DMS53 treated with DMSO at 0.1 percent for 48 hours (cell line): ENCODE measurements around the gene CLCN7.

ENCODE experiments used
- DNase-seq: peaks from one replicate; lab custom pipeline; 2025; ENCODE audit not compliant: unreplicated experiment; lab: John Stamatoyannopoulos, UW

Gene CLCN7

DNA sequence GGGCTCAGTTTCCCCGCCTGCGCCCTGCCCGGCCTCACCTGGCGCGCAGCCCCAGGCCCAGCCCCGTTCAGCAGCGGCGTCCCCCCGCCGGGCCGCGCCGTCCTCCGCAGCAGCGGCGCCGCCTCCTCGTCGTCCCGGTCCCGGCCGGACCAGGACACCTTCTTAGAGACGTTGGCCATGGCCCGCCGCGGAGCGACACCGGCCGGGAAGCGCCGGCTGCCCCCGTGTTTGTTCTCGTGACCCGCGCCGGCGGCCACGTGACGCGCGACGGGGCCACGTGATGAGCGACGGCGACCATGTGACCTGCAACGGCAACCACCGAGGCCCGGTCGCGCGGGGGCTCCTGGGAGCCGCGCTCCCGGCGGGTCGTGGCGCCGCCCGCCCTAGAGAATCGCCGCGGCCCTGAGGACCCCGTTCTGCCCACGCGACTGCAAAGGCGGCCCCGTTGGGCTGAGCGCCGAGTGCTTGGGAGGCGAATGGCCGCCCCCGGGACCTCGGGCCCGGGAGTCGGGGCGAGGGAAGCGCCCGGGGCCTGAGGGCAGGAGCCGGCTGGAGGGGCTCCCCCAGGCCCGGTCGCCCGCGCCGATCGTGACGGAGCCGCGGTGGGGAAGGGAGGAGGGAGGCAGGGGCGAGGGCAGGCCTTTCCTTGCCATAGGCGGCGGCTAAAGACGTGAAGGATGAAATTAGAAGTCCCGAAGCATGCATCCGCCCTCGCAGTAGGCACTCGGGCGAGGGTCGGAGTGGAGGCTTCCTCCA, at the start of gene CLCN7:
TSS of gene CLCN7 (minus strand) at position 233 of the 756 bp plus-strand sequence. CDS start at position 179, 54 bp downstream.
- DNase-seq = peak; percentile 35

GRCh38 chr16:1524366-1524765, 49.5 kb upstream of the CLCN7 start:
- no peak for DNase-seq

DNA sequence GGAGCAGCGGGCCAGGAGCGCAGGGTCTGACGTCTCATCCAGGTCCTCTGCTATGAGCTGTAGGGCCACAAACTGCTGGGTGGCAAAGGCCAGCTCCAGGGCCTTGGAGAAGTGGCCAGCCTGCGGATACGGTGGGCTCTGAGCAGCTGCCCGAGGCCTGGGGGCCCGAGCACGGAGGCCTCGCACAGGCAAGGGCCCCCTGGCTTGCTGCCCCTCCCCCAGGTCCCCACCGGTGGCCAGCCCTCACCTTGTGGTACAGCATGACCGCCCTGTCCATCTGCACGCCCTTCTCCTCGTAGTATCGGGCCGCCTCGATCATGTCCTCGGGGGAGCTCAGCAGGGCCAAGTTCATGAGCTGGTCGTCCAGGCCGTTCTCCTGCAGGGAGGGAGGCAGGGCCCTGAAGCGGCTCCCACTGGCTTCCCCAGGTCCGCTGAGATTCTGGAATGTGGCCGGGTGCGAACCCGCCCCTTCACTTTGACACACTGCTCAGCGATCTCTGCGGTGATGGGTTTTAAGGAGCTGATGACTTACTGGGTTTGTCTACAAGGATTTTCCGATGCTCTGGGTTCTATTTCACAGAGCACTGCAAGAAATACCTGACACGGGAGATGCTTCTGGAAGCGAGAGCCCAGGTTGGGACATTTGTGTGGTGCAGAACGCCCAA, 48.9 kb upstream of the CLCN7 start:
- no peak for DNase-seq

DNA sequence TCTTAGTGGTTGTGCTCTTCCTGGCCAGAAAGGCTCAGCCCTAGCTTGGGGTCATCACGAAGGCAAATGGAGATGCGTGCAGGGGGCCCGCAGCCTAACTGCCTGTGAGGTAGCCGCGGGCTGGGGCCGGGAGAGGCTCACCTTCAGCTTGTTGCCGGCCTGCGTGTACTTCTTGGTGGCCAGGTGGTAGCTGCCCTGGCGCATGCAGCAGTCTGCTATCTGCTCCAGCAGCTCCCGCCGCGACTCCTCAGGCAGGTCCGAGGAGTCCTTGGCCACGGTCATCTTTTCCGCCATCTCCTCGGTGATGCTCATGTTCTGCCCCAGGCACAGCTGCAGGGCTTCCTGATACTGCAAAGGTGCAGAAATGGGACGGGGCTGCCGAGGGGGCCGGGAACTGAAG, 45.6 kb upstream of the CLCN7 start:
- no peak for DNase-seq

DNA sequence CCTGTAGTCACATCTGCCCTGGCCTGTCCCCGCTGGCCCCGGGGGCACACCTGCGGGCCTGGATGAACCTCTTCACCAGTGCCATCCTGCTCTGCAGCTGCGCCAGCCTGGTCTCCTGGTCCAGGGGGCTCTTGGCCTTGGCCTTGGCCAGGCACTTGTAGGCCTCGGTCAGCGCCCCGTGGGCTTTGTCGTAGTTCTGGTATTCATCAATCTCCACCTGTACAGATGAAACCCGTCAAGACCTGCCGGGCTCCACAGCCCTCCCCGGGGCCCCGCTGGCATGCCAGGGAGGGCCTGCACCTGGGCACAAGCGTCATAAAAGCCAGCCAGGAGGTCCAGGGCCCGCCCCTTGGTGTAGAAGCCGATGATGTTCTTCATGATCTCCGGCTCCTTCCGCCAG, 45.0 kb upstream of the CLCN7 start:
- no peak for DNase-seq

- DNase-seq = no peak
These were observed 43.9 kb upstream of the CLCN7 start for GRCh38 chr16:1518626-1519135.

DNA sequence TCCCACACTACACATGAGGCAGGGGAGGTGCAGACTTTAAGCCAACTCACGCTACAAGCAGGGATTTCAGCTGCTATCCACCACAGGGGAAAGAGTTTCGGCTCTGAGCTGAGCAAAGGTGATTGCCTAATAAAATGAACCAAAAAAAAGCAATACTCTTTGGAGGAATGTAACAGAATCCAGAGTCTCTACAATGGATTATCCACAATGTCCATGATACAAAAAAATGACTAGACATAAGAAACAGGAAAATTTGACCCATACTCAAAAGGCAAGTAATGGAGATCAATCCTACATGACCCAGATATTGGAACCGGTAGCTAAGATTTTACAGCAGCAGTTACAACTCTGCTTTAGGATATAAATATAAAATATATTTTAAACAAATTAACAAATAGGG, 39.7 kb upstream of the CLCN7 start:
- no peak for DNase-seq

DNA sequence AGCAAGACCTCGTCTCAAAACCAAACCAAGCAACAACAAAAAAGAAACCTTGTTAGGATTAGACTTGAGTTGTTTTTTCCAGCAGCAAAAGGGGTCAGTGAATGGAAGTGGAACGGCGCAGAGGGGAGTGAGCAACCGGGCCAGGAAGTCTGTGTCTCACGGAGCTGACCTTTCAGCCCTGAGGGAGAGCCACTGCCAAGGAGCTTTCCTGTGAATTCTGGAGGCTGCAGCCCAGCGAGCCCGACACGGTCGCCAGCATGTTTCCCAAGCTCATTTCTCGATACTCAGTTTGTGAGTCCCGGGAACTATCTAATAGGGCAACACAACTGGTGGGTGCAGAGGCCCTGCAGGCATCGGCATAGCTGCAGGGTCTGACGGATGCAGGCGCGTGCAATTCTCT, 37.9 kb upstream of the CLCN7 start:
- no peak for DNase-seq

- no peak for DNase-seq
These were observed 37.1 kb upstream of the CLCN7 start for GRCh38 chr16:1511662-1512569.

GRCh38 chr16:1510941-1511351, 36.1 kb upstream of the CLCN7 start:
- DNase-seq = no peak

DNA sequence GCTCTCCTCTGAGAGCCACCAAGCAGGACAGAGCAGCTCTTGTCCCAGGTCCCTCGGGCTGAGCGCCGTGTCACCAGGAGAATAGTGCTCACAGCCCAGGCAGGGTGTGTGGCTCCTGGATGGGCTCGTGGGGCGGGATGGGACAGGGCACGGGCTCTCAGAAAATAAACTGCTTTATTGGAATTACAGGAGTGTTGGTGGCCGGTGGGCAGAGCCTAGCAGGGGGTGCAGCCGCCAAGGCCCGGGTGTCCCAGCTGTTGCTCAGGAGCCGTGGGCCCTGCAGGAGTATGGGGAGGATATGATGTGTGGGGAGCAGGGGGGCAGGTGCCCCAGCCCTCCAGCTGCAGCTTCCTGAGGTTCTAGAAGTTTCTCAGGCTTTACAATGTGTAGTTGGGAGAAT, 35.4 kb upstream of the CLCN7 start:
- DNase-seq = no peak

- DNase-seq = no peak
These were observed 34.7 kb upstream of the CLCN7 start for GRCh38 chr16:1509307-1510221.

DNA sequence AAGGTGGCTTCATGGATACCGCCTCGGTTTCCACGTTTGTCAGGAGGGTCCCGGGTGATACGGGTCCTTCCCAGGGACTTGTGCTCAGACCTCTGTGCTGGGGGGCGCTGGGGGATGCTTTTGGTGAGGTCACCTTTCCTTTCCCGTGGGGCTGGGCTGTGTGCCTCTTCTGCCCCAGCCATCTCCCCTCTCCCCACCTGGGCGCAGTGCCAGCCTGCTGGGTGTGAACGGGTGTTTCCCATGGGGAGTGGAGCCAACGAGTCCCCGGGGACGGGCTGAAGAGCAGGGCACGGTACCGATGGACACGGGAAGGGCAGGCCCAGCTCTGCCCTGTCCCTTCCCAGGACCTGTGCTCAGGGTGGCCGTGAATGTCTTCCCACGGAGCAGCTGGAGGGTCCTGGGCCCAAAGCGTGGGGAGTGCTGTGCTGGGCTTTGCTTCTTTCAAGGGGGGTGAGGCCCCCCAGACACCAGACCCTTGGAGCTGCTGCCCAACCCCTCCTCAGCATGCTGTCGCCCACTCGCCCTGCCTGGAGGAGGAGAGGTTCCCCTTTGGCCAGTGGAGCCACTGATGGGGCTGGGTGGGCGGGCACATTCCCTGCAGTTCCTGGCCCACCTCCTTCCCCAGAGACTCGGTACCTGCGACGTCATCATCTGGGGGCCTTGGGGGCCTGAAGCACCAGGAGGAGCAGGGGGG, 33.8 kb upstream of the CLCN7 start:
- no peak for DNase-seq

- no peak for DNase-seq
These were observed 31.8 kb upstream of the CLCN7 start for GRCh38 chr16:1506494-1507213.

DNA sequence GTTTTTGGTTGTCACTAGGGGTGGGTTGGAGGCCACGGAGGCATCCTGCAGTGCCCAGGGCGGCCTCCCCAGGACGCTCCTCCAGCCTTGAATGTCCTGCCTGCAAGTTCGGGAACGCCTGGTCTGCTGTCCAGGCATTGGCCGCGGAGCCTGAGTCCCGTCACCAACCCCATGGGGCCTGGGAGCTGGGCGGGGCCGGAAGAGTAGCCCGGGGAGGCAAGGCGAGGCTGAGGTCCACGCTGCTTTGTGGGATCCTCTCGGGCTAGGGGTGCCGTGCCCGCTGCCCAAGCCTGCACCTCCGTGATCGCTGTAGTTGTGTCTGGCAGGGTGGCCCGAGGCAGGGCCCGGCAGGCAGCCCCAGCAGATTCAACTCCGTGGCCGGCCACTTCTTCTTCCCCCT, 31.1 kb upstream of the CLCN7 start:
- DNase-seq = no peak

- no peak for DNase-seq
These were observed 30.4 kb upstream of the CLCN7 start for GRCh38 chr16:1505073-1505844.

DNA sequence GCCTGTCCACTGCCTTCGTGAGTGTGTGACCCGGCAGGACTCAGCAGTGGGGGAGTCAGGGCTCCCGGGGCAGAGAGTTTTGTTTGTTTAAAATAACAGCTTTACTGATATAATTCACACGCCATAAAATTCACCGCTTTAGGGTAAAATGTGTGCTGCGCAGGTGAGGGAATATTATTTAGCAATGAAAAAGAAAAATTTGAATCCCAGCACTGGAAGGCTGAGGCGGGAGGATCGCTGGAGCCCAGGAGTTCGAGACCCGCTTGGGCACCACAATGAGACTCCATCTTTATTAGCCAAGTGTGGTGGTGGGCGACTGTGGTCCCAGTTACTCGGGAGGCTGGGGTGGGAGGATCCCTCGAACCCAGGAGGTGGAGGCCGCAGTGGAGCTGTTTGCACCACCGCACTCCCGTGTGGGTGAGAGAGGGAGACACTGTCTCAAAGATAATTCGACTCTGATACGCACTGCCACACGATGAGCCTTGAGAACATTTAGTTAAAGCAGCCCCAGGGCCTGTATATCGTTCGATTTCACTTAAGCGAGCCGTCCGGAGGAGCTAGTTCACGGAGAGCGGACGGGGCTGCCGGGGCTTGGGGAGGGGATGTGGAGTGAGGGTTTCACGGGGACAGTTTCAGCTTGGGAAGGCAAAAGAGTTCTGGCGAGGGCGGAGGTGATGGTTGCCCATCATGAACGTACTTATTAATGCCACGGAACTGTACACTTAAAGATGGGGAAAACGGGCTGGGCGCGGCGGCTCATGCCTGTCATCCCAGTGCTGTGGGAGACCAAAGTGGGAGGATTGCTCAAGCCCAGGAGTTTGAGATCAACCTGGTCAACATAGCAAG, 28.5 kb upstream of the CLCN7 start:
- no peak for DNase-seq
